ENCODE measurements around the gene RBM43. TPM values are rescaled to one million over a fixed set of nuclear protein-coding genes. Genes with fewer than 3 reads are reported as not detected.
"Not testable (repeated sequence)": the region's sequence is repeated elsewhere in the genome, so short reads cannot be mapped to it uniquely, and the experiment has no call there.

The RBM43 gene
- total RNA-seq, 1 donor from 2014 or later = 4.8 TPM

DNA sequence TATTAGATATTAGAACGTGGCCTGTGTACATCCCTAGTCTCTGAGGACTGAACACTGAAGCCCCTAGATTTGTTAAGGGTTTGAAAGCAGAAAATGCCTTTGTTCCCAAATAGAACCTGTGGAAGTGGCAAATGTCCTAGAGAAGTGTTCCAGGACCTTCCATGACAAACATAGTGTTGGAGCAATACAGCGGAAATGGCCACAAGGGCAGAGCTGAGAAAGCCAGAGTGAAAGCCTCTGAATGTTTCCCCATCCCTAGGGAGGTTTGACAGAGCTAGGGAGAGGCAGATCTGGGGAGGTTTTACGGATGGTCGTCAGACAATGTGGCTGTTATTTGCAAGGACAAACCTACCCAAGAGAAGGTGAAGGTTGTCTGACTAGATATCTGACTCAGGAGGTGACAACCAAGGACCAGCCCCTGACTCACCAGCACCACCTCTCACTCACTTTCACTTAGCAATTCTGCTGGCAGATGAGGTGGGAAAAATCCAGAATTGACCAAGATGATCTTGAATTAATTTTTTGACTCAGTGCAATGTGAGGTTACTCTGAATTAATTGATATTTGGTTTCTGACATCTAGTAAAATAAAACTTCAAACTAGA, 24.1 kb downstream of the RBM43 start:
- H3K27me3 Mint-ChIP-seq = peaks cover 6% of the 10 kb centered on the region
- no peaks in the 10 kb centered on the region for H3K9me3 Mint-ChIP-seq
- ATAC-seq (ENCODE audit: low read depth) (no peak), DNase-seq (no peak)
- H3K4me3 Mint-ChIP-seq = no peak overlapping the region
- H3K27ac Mint-ChIP-seq = no peak overlapping the region
- intact Hi-C loops (cut with micrococcal nuclease) = loop anchor here (1.0 to 5.0 kb wide), 2 partner anchors 185 to 1640 kb away; no protein-coding TSS in a partner anchor
- no peaks in the 10 kb centered on the region for H3K4me1 Mint-ChIP-seq
- TF ChIP-seq CTCF (IDR thresholded peaks at IDR 0.05) = no peak
- no peaks in the 10 kb centered on the region for H3K36me3 Mint-ChIP-seq (ENCODE audit: low read depth)
- ChIA-PET CTCF (interaction anchor here (0.7 kb wide), 1 partner anchor 1638 kb away, joined by 3 read pairs; no protein-coding TSS in a partner anchor), POLR2A (no interaction called here)

GRCh38 chr2:151233760-151234159, 27.9 kb downstream of the RBM43 start:
- CTCF ChIA-PET; POLR2A ChIA-PET; intact Hi-C loops (cut with micrococcal nuclease); H3K4me1 Mint-ChIP-seq; H3K36me3 Mint-ChIP-seq (ENCODE audit: low read depth); H3K27ac Mint-ChIP-seq; DNase-seq; ATAC-seq (ENCODE audit: low read depth); H3K9me3 Mint-ChIP-seq; H3K4me3 Mint-ChIP-seq: not testable (repeated sequence)
- H3K27me3 Mint-ChIP-seq = peaks cover 25% of the 10 kb centered on the region

- H3K36me3 Mint-ChIP-seq (ENCODE audit: low read depth); H3K4me1 Mint-ChIP-seq; intact Hi-C loops (cut with micrococcal nuclease); POLR2A ChIA-PET; H3K9me3 Mint-ChIP-seq; DNase-seq; CTCF ChIA-PET; H3K27ac Mint-ChIP-seq; H3K4me3 Mint-ChIP-seq; ATAC-seq (ENCODE audit: low read depth): not testable (repeated sequence)
- peaks cover 27% of the 10 kb centered on the region for H3K27me3 Mint-ChIP-seq
Measured at GRCh38 chr2:151233288-151233687, 28.4 kb downstream of the RBM43 start.

- H3K4me1 Mint-ChIP-seq = no peaks in the 10 kb centered on the region
- ChIA-PET POLR2A (no interaction called here), CTCF (no interaction called here)
- TF ChIP-seq CTCF (IDR thresholded peaks at IDR 0.05) = no peak
- peaks cover 31% of the 10 kb centered on the region for H3K27me3 Mint-ChIP-seq
- no peaks in the 10 kb centered on the region for H3K36me3 Mint-ChIP-seq (ENCODE audit: low read depth)
- no peak overlapping the region for H3K27ac Mint-ChIP-seq
- H3K9me3 Mint-ChIP-seq = no peaks in the 10 kb centered on the region
- no peak for ATAC-seq (ENCODE audit: low read depth)
- H3K4me3 Mint-ChIP-seq = no peak overlapping the region
- DNase-seq = no peak
- intact Hi-C loops (cut with micrococcal nuclease) = no loop called here
Measured at GRCh38 chr2:151230627-151231140, 31.0 kb downstream of the RBM43 start.

- TF ChIP-seq CTCF (IDR thresholded peaks at IDR 0.05) = no peak
- Mint-ChIP-seq H3K4me1 (no peaks in the 10 kb centered on the region), H3K9me3 (no peaks in the 10 kb centered on the region), H3K4me3 (no peak overlapping the region), H3K27ac (no peak overlapping the region), H3K36me3 (ENCODE audit: low read depth) (no peaks in the 10 kb centered on the region), H3K27me3 (peaks cover 35% of the 10 kb centered on the region)
- ChIA-PET CTCF (interaction anchor here (1.1 kb wide), 1 partner anchor 10 kb away, joined by 4 read pairs; no protein-coding TSS in a partner anchor), POLR2A (interaction anchor here (0.6 kb wide), 1 partner anchor 31 kb away, joined by 3 read pairs; no protein-coding TSS in a partner anchor)
- DNase-seq (no peak), ATAC-seq (ENCODE audit: low read depth) (no peak)
- intact Hi-C loops (cut with micrococcal nuclease) = no loop called here
Measured at GRCh38 chr2:151228847-151229512, 32.7 kb downstream of the RBM43 start.

GRCh38 chr2:151217343-151217742, 44.3 kb downstream of the RBM43 start:
- H3K36me3 Mint-ChIP-seq (ENCODE audit: low read depth) = no peaks in the 10 kb centered on the region
- CTCF ChIA-PET = no interaction called here
- no peak for ATAC-seq (ENCODE audit: low read depth)
- no peak for TF ChIP-seq CTCF (IDR thresholded peaks at IDR 0.05)
- POLR2A ChIA-PET = no interaction called here
- H3K4me1 Mint-ChIP-seq = no peaks in the 10 kb centered on the region
- no peak overlapping the region for H3K27ac Mint-ChIP-seq
- intact Hi-C loops (cut with micrococcal nuclease) = no loop called here
- H3K9me3 Mint-ChIP-seq = no peaks in the 10 kb centered on the region
- H3K4me3 Mint-ChIP-seq = no peak overlapping the region
- DNase-seq = no peak
- H3K27me3 Mint-ChIP-seq = peaks cover 8% of the 10 kb centered on the region
